ENCODE results near the gene PAIP1.
"Not testable (repeated sequence)": the region's sequence is repeated elsewhere in the genome, so short reads cannot be mapped to it uniquely, and the experiment has no call there.

Gene PAIP1

GRCh38 chr5:43514816-43515677, 41.8 kb downstream of the PAIP1 start, which contains the start of gene C5orf34:
TSS of gene C5orf34 (minus strand) at chr5:43515148. CDS start at chr5:43509339, 5,809 bp downstream.
- peak; percentile 96 for DNase-seq

- peak; percentile 59 for DNase-seq
These were observed 42.4 kb downstream of the PAIP1 start for GRCh38 chr5:43514471-43514815.

- DNase-seq: no peak
These were observed 42.9 kb downstream of the PAIP1 start for GRCh38 chr5:43514025-43514424.

GRCh38 chr5:43511062-43511461, 45.8 kb downstream of the PAIP1 start:
- DNase-seq: not testable (repeated sequence)

- DNase-seq: no peak
These were observed 58.3 kb downstream of the PAIP1 start for GRCh38 chr5:43498581-43498980.

- no peak for DNase-seq
These were observed 59.4 kb downstream of the PAIP1 start for GRCh38 chr5:43497311-43498104.

- no peak for DNase-seq
These were observed 65.6 kb downstream of the PAIP1 start for GRCh38 chr5:43491326-43491725.

- no peak for DNase-seq
These were observed 70.5 kb downstream of the PAIP1 start for GRCh38 chr5:43486353-43486752.

- DNase-seq: no peak
These were observed 71.5 kb downstream of the PAIP1 start for GRCh38 chr5:43485406-43485805.

GRCh38 chr5:43484106-43484849, 72.6 kb downstream of the PAIP1 start:
- DNase-seq: peak; percentile 80

GRCh38 chr5:43483298-43484105, 73.4 kb downstream of the PAIP1 start, which contains the start of gene TMEM267:
TSS of gene TMEM267 (minus strand) at chr5:43483865. CDS start at chr5:43453969, 29,896 bp downstream.
- peak; percentile 94 for DNase-seq

- peak; percentile 75 for DNase-seq
These were observed 74.2 kb downstream of the PAIP1 start for GRCh38 chr5:43482490-43483297.
